22Rv1 (cell line): Measurements from ENCODE around the gene CAPN10.

ENCODE experiments used
- H3K27ac ChIP-seq: fragments of 450-650 bp; 2 replicates; pipeline ENCODE4 v1.5.1; 2017
- ZFX ChIP-seq: fragments of 450-650 bp; IDR thresholded peaks from 2 replicates; pipeline ENCODE4 v1.6.1; 2017; ENCODE audit warnings: antibody characterized with exemption, borderline replicate concordance
- TF ChIP-seq, protein P1 (sequence below): fragments of 450-650 bp; IDR thresholded peaks from 2 replicates; pipeline ENCODE4 v1.5.1; 2017; ENCODE audit warnings: mild to moderate bottlenecking

Gene CAPN10

GRCh38 chr2:240568678-240569522 is 17.6 kb upstream of the CAPN10 start:
- peak overlapping the region; percentile 94 for H3K27ac ChIP-seq
- TF ChIP-seq, protein P1, sequence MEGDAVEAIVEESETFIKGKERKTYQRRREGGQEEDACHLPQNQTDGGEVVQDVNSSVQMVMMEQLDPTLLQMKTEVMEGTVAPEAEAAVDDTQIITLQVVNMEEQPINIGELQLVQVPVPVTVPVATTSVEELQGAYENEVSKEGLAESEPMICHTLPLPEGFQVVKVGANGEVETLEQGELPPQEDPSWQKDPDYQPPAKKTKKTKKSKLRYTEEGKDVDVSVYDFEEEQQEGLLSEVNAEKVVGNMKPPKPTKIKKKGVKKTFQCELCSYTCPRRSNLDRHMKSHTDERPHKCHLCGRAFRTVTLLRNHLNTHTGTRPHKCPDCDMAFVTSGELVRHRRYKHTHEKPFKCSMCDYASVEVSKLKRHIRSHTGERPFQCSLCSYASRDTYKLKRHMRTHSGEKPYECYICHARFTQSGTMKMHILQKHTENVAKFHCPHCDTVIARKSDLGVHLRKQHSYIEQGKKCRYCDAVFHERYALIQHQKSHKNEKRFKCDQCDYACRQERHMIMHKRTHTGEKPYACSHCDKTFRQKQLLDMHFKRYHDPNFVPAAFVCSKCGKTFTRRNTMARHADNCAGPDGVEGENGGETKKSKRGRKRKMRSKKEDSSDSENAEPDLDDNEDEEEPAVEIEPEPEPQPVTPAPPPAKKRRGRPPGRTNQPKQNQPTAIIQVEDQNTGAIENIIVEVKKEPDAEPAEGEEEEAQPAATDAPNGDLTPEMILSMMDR, result no peak
- no peak for TF ChIP-seq ZFX

DNA sequence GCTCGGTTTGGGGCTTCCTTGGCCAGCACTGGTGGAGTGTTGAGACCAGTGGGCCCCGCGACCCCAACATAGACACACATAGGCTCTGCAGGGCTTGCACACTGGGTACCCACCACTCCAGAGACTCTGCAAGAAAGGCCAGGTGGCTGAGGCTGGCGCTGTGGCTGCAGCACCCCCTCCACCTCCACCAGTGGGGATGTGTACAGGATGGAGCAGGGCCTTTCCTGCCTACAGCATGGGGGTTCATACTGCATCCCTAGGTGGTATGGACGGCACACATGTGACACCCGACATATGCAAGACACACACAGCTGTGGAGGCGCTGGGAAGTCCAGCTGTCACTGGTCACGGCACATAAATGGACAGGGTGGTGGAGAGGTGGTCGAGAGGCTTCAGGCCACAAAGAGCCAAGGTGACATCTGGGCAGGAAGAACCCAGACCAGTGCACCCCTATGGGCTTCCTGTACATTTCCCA is 17.0 kb upstream of the CAPN10 start:
- peak overlapping the region; percentile 94 for H3K27ac ChIP-seq

DNA sequence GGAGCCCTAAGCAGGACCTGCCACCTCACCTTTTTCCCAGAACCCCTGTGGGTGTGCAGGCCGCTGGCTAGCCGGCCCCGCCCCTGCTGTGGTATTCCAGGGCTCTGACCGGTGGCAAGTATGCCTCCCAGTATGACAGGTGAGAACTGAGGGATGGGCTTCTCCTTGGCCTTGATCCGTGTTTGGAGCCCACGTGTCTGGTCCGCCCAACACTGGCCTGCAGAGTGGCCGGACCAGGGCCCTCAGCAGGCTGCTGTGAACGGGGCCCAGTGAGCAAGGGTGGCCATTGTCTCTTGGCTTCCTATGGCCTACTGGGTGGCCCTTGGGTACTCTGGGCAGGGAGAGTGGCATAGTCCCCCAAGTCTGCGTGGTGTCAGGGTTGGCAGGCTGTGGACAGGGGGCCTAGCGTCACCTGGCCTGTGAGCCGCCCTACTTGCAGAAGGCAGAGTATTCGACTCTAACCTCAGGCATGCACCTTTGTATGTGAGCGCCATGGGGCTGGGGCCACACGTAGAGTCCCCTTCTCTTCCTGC is 16.5 kb upstream of the CAPN10 start:
- peak overlapping the region; percentile 94; the same call in 1 of the 2 replicates for H3K27ac ChIP-seq
- TF ChIP-seq, protein P1, result no peak
- TF ChIP-seq ZFX, result no peak

More for the DNA sequence above, 17.0 kb upstream of the CAPN10 start:
- TF ChIP-seq ZFX, result no peak
- TF ChIP-seq, protein P1, result no peak

- TF ChIP-seq ZFX, result no peak
- TF ChIP-seq, protein P1, result no peak
- no peak overlapping the region for H3K27ac ChIP-seq
Observed at GRCh38 chr2:240570531-240571313, 15.8 kb upstream of the CAPN10 start.

DNA sequence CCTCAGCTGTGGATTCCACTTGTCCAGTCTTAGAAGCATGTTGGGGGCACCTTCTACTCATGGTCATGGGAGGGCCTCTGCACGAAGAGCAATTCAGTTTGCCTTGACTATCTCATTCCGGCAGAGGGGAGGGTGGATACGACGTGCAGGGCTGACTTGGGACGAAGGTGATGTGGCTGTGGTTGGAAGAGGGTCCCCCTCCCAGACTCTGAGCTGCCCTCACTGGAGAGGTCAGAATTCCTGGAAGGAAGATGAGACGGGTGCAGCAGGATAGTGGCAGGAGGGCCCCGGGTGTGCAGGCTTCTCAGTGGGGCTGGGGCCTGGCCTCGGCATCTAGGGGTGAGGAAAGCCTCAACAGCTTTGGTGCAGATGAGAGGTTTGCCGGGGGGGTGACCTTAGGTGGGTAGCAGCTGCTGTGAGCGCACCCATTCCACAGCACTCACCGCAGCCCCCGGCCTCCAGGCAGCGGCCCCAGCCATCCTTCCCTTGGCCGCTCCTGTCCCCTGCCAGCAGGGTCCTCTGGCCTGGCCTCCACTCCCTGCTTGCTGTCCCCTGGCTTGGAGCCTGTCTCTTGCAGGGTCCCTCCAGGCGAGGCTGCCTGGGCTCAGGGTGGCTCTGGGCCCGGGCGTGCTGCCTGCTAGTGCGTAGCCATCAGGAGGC is 15.1 kb upstream of the CAPN10 start:
- no peak overlapping the region for H3K27ac ChIP-seq
- TF ChIP-seq, protein P1, result no peak
- TF ChIP-seq ZFX, result no peak

DNA sequence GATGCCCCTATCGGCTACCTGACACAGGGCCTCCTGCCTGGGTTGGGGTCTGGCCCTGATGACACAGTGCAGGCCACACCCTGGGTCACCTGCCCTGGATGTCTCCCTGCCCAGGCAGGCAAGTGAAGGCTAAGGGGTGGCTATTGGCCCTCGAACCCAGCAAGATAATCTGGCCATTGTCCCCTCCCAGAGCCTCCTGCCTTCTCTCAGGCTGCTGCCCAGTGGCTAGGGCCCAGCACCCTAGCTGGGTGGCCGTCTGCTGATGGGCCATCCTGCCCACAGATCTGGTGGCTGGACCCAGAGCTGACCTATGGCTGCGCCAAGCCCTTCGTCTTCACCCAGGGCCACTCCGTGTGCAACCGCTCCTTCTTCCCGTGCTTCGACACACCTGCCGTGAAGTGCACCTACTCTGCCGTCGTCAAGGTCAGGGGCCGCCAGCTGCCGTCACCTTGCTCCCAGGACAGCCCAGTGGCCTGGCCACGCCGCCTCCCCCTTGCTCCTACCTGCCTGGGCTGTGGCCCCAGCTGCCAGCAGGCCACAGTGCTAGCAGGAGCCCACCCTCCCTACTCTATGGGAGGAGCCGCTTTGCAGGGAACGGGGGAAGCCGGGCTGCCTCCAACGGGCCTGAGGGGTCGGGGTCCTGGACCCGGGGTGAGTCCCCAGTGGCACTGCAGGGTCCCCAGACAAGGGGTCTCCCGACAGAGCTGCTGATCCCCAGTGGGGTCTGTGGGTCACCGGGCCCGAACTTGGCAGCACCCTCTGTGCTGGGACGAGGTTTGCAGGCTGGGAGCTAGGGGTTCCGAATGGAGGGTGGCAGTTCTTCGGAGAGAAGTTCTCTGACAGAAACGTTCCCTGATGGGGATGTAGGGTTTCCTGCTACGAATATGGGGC is 14.1 kb upstream of the CAPN10 start:
- no peak overlapping the region for H3K27ac ChIP-seq
- TF ChIP-seq, protein P1, result no peak
- no peak for TF ChIP-seq ZFX
